GM19324 (cell line): Measurements from ENCODE around the gene QSOX2.
"Not testable (repeated sequence)": the region's sequence is repeated elsewhere in the genome, so short reads cannot be mapped to it uniquely, and the experiment has no call there.

Experiments used
- ATAC-seq: cut with Tn5 transposase; IDR thresholded peaks from one replicate; pipeline ENCODE4 v1.9.1; 2021; ENCODE audit warnings: mild to moderate bottlenecking, moderate library complexity; ENCODE audit not compliant: unreplicated experiment, low FRiP score

The QSOX2 gene

GRCh38 chr9:136240941-136241340, 4.7 kb downstream of the QSOX2 start:
- no peak for ATAC-seq

- ATAC-seq = peak; percentile 35
Observed at GRCh38 chr9:136239983-136240330, 5.7 kb downstream of the QSOX2 start.

- ATAC-seq = no peak
Observed at GRCh38 chr9:136239135-136239982, 6.3 kb downstream of the QSOX2 start.

- no peak for ATAC-seq
Observed at GRCh38 chr9:136238342-136238732, 7.3 kb downstream of the QSOX2 start.

GRCh38 chr9:136237486-136238341, 7.9 kb downstream of the QSOX2 start:
- no peak for ATAC-seq

GRCh38 chr9:136236471-136237410, 8.9 kb downstream of the QSOX2 start:
- ATAC-seq = not testable (repeated sequence)

- ATAC-seq = no peak
Observed at GRCh38 chr9:136235709-136236455, 9.7 kb downstream of the QSOX2 start.

- ATAC-seq = no peak
Observed at GRCh38 chr9:136235171-136235570, 10.4 kb downstream of the QSOX2 start.

GRCh38 chr9:136234597-136234996, 11.0 kb downstream of the QSOX2 start:
- ATAC-seq = no peak

GRCh38 chr9:136233868-136234267, 11.7 kb downstream of the QSOX2 start:
- ATAC-seq = no peak

- no peak for ATAC-seq
Observed at GRCh38 chr9:136233411-136233810, 12.2 kb downstream of the QSOX2 start.

- no peak for ATAC-seq
Observed at GRCh38 chr9:136232969-136233368, 12.6 kb downstream of the QSOX2 start.

- ATAC-seq = no peak
Observed at GRCh38 chr9:136231478-136232297, 13.9 kb downstream of the QSOX2 start.

- ATAC-seq = no peak
Observed at GRCh38 chr9:136230773-136231172, 14.8 kb downstream of the QSOX2 start.

- ATAC-seq = no peak
Observed at GRCh38 chr9:136230365-136230764, 15.2 kb downstream of the QSOX2 start.

GRCh38 chr9:136229096-136230065, 16.2 kb downstream of the QSOX2 start:
- ATAC-seq = no peak

- no peak for ATAC-seq
Observed at GRCh38 chr9:136228107-136228875, 17.3 kb downstream of the QSOX2 start.
